GM23338 (cell line): ENCODE measurements around the gene CACTIN. TPM values are rescaled to one million over a fixed set of nuclear protein-coding genes. Genes with fewer than 3 reads are reported as not detected.

Experiments used
- ATAC-seq: fragments of 200-7000 bp; cut with Tn5 transposase; 3 replicates; pipeline ENCODE4 v1.9.1; 2020
- DNase-seq: peaks from one replicate; pipeline ENCODE4 v3.0.0-alpha.2; 2015; ENCODE audit warnings: low spot score
- H2AFZ ChIP-seq: fragments of 200-600 bp; sonication (generic); 2 replicates; pipeline ENCODE4 v1.8.0; 2016; ENCODE audit warnings: antibody characterized with exemption, mild to moderate bottlenecking, moderate library complexity
- H3F3A ChIP-seq: fragments of 200-600 bp; sonication (generic); replicated peaks from 2 replicates; pipeline ENCODE4 v1.8.0; 2017; ENCODE audit warnings: antibody characterized with exemption, mixed run types, low read depth
- H3K27ac ChIP-seq: fragments of 200-600 bp; sonication (generic); 2 replicates; pipeline ENCODE4 v1.6.1; 2016; ENCODE audit warnings: low read depth
- H3K27me3 ChIP-seq: fragments of 200-600 bp; sonication (generic); 2 replicates; pipeline ENCODE4 v1.8.0; 2016; ENCODE audit warnings: mild to moderate bottlenecking, mixed run types, moderate library complexity; ENCODE audit not compliant: insufficient read depth
- H3K36me3 ChIP-seq: fragments of 200-600 bp; sonication (generic); 2 replicates; pipeline ENCODE4 v1.8.0; 2016; ENCODE audit warnings: mild to moderate bottlenecking; ENCODE audit not compliant: insufficient read depth
- H3K4me1 ChIP-seq: fragments of 200-600 bp; sonication (generic); 2 replicates; pipeline ENCODE4 v1.8.0; 2016; ENCODE audit warnings: mild to moderate bottlenecking, moderate library complexity; ENCODE audit not compliant: insufficient read depth
- H3K4me2 ChIP-seq: fragments of 200-600 bp; sonication (generic); 2 replicates; pipeline ENCODE4 v1.7.1; 2017; ENCODE audit warnings: mixed run types
- H3K4me3 ChIP-seq: fragments of 200-600 bp; sonication (generic); 2 replicates; pipeline ENCODE4 v1.6.1; 2016; ENCODE audit warnings: mixed run types
- H3K79me2 ChIP-seq: fragments of 200-600 bp; sonication (generic); replicated peaks from 2 replicates; pipeline ENCODE4 v1.8.0; 2017; ENCODE audit warnings: mild to moderate bottlenecking; ENCODE audit not compliant: insufficient read depth
- H3K9me2 ChIP-seq: fragments of 200-600 bp; sonication (generic); 2 replicates; pipeline ENCODE4 v1.8.0; 2017; ENCODE audit not compliant: insufficient read depth
- H4K20me1 ChIP-seq: fragments of 200-600 bp; sonication (generic); replicated peaks from 2 replicates; pipeline ENCODE4 v1.8.0; 2017; ENCODE audit warnings: mild to moderate bottlenecking; ENCODE audit not compliant: insufficient read depth
- H3K27ac Mint-ChIP-seq: 2 replicates; pipeline ENCODE4 v1.8.0; 2020; ENCODE audit warnings: inconsistent platforms, mild to moderate bottlenecking, moderate library complexity, mixed read lengths
- H3K27me3 Mint-ChIP-seq: 3 replicates; pipeline ENCODE4 v1.8.0; 2022; ENCODE audit warnings: low read depth, mild to moderate bottlenecking, moderate library complexity, mixed read lengths, inconsistent platforms; ENCODE audit not compliant: insufficient read depth, poor library complexity
- H3K36me3 Mint-ChIP-seq: 3 replicates; pipeline ENCODE4 v1.8.0; 2021; ENCODE audit warnings: low read depth, mild to moderate bottlenecking, inconsistent platforms, moderate library complexity, mixed read lengths
- H3K4me1 Mint-ChIP-seq: 3 replicates; pipeline ENCODE4 v1.8.0; 2020; ENCODE audit warnings: mild to moderate bottlenecking, inconsistent platforms, mixed read lengths
- H3K4me3 Mint-ChIP-seq: 3 replicates; pipeline ENCODE4 v1.8.0; 2021; ENCODE audit warnings: moderate library complexity, mild to moderate bottlenecking, inconsistent platforms, mixed read lengths
- H3K9me3 Mint-ChIP-seq: 3 replicates; pipeline ENCODE4 v1.8.0; 2020; ENCODE audit warnings: moderate library complexity, mild to moderate bottlenecking, inconsistent platforms, mixed read lengths
- CREB1 ChIP-seq: fragments of 250-450 bp; sonication (Bioruptor Pico); IDR thresholded peaks from 2 replicates; pipeline ENCODE4 v1.5.0; 2020; ENCODE audit warnings: low read depth, mild to moderate bottlenecking, moderate library complexity
- CTCF ChIP-seq, 2 experiments: fragments of 200-600 bp in 1 of 2; sonication (generic) in 1 of 2; conservative IDR thresholded peaks; 2 replicates each; pipeline versions ENCODE4 v1.5.1 to v1.6.1; 2016 to 2017; ENCODE audit warnings: antibody characterized with exemption in 2 of 2, low read depth in 2 of 2, mild to moderate bottlenecking in 2 of 2, moderate library complexity in 1 of 2
- EZH2 ChIP-seq: fragments of 200-600 bp; sonication (generic); IDR thresholded peaks from one replicate; pipeline ENCODE4 v1.8.0; 2017; ENCODE audit warnings: antibody characterized with exemption, mild to moderate bottlenecking, low read depth; ENCODE audit not compliant: unreplicated experiment
- NANOG ChIP-seq: IDR thresholded peaks from 2 replicates; pipeline ENCODE4 v1.6.1; 2016; ENCODE audit warnings: antibody characterized with exemption, borderline replicate concordance
- REST ChIP-seq: IDR thresholded peaks from one replicate; pipeline ENCODE4 v1.6.1; 2018; ENCODE audit warnings: antibody characterized with exemption; ENCODE audit not compliant: unreplicated experiment
- ZNF331 ChIP-seq: fragments of 250-450 bp; sonication (Bioruptor Pico); IDR thresholded peaks from 2 replicates; pipeline ENCODE4 v1.5.0; 2020; ENCODE audit warnings: low read depth, mild to moderate bottlenecking, moderate library complexity
- ZNF462 ChIP-seq: fragments of 250-450 bp; sonication (Bioruptor Pico); IDR thresholded peaks from 2 replicates; pipeline ENCODE4 v1.5.0; 2020; ENCODE audit warnings: mild to moderate bottlenecking, moderate library complexity
- polyA plus RNA-seq: library from polyadenylated mRNA; unstranded; fragments of >200 nt; fragmentation: Nextera tagmentation; extraction: Ambion mirVana; gene quantifications from 2 replicates; pipeline ENCODE4 v1.2.1, GENCODE V29; 2016
- total RNA-seq: library from RNA; depleted of rRNA; stranded (reverse); fragments of >200 nt; shearing (Covaris generic); gene quantifications from 2 replicates; pipeline ENCODE4 v1.2.3, GENCODE V29; 2014
- TF ChIP-seq, protein P1 (sequence below): IDR thresholded peaks from 2 replicates; pipeline ENCODE4 v1.6.1; 2016; ENCODE audit warnings: antibody characterized with exemption

CACTIN gene
- total and polyA plus RNA-seq, 2 experiments from 2014 or later: 14.3 to 47.4 TPM

DNA sequence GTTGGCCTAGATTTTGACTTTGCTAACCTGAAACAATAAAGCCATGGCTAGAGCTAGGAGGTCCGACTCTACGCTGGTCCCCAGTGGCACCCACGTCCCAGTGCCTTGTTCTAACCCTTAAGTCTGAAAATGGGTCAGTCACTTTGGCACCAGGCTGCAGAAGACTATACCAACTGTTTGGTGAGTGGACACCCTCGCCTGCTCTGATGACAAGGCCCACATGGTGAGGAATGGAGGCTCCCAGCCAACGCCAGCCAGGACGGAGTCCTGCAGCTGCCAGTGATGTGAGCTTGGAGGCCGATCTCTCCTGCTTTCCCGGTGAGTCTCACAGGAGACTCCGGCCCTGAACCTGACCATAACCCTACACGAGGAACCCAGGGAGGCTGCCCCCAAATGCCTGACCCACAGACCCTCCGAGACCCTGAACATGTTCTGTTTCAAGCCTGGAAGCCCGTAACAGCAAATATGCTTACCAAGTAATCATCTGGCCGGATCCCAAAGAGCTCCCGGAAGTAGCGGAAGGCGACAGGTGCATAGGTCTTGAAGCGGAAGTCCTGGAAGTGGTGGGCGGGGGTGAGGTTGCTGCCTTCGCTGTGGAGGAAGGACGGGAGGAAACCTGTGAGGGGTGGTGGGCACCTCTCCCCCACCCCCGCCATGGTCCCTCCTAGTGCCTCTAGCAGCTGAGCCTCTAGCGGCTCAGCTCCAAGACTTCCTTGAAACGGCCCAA, 34.1 kb upstream of the CACTIN start:
- H4K20me1 ChIP-seq: no peaks in the 10 kb centered on the region; the same call in 1 of the 2 replicates
- peaks cover 9% of the 10 kb centered on the region for H3K27me3 Mint-ChIP-seq
- H3K9me2 ChIP-seq: no peaks in the 10 kb centered on the region
- H3K79me2 ChIP-seq: no peaks in the 10 kb centered on the region
- no peaks in the 10 kb centered on the region for H3F3A ChIP-seq
- no peak overlapping the region for H2AFZ ChIP-seq
- no peak overlapping the region for H3K27ac ChIP-seq
- H3K4me3 ChIP-seq: no peak overlapping the region
- H3K4me3 Mint-ChIP-seq: no peak overlapping the region
- no peaks in the 10 kb centered on the region for H3K4me1 Mint-ChIP-seq
- H3K4me2 ChIP-seq: no peak overlapping the region
- peaks cover 28% of the 10 kb centered on the region for H3K36me3 Mint-ChIP-seq
- no peaks in the 10 kb centered on the region for H3K9me3 Mint-ChIP-seq
- ATAC-seq (no peak), DNase-seq (no peak)
- H3K27me3 ChIP-seq: no peaks in the 10 kb centered on the region
- H3K4me1 ChIP-seq: no peaks in the 10 kb centered on the region
- TF ChIP-seq, protein P1, sequence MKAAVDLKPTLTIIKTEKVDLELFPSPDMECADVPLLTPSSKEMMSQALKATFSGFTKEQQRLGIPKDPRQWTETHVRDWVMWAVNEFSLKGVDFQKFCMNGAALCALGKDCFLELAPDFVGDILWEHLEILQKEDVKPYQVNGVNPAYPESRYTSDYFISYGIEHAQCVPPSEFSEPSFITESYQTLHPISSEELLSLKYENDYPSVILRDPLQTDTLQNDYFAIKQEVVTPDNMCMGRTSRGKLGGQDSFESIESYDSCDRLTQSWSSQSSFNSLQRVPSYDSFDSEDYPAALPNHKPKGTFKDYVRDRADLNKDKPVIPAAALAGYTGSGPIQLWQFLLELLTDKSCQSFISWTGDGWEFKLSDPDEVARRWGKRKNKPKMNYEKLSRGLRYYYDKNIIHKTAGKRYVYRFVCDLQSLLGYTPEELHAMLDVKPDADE: no peak
- no peak for TF ChIP-seq ZNF331
- TF ChIP-seq CREB1 (CRISPR knock-in tag): no peak
- TF ChIP-seq ZNF462 (CRISPR knock-in tag): no peak
- no peaks in the 10 kb centered on the region for H3K36me3 ChIP-seq
- H3K27ac Mint-ChIP-seq: no peak overlapping the region

DNA sequence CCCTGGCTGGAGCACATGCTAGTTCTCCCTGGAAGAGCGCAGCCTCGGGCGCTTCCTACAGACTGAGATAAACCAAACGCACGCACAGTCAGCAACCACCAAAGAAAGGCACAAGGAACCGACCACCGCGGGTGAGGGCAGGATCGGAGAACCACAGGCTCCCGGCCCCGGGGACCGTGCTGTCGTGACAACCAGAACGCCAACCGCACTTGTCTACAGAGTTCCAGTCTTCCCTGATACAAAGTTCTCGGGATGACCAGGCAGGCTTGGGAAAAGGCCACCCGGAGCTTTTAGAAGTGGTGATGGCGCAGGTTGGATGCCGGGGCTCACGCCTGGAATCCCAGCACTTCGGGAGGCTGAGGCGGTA, 33.1 kb upstream of the CACTIN start:
- no peaks in the 10 kb centered on the region for H3K9me2 ChIP-seq
- Mint-ChIP-seq H3K9me3 (no peaks in the 10 kb centered on the region), H3K4me1 (no peaks in the 10 kb centered on the region), H3K4me3 (no peak overlapping the region), H3K27ac (no peak overlapping the region), H3K36me3 (peaks cover 28% of the 10 kb centered on the region), H3K27me3 (peaks cover 9% of the 10 kb centered on the region)
- H3K79me2 ChIP-seq: no peaks in the 10 kb centered on the region
- no peak for ATAC-seq
- no peaks in the 10 kb centered on the region for H3K36me3 ChIP-seq
- no peaks in the 10 kb centered on the region for H3F3A ChIP-seq
- H3K4me2 ChIP-seq: no peak overlapping the region
- H3K27me3 ChIP-seq: no peaks in the 10 kb centered on the region
- DNase-seq: no peak
- H3K27ac ChIP-seq: no peak overlapping the region
- no peaks in the 10 kb centered on the region for H3K4me1 ChIP-seq
- no peaks in the 10 kb centered on the region; the same call in 1 of the 2 replicates for H4K20me1 ChIP-seq
- TF ChIP-seq EZH2: no peak
- TF ChIP-seq REST: no peak
- no peak for TF ChIP-seq CTCF (conservative IDR thresholded peaks at IDR 0.05; ENCODE audit: low read depth in 2 of 2)
- TF ChIP-seq NANOG: no peak
- H3K4me3 ChIP-seq: no peak overlapping the region
- H2AFZ ChIP-seq: no peak overlapping the region
